GM18861 (cell line): Measurements from ENCODE around the gene WDR46.

Source experiments
- ATAC-seq: cut with Tn5 transposase; IDR thresholded peaks from one replicate; pipeline ENCODE4 v1.9.1; 2021; ENCODE audit not compliant: unreplicated experiment

The WDR46 gene, protein sequence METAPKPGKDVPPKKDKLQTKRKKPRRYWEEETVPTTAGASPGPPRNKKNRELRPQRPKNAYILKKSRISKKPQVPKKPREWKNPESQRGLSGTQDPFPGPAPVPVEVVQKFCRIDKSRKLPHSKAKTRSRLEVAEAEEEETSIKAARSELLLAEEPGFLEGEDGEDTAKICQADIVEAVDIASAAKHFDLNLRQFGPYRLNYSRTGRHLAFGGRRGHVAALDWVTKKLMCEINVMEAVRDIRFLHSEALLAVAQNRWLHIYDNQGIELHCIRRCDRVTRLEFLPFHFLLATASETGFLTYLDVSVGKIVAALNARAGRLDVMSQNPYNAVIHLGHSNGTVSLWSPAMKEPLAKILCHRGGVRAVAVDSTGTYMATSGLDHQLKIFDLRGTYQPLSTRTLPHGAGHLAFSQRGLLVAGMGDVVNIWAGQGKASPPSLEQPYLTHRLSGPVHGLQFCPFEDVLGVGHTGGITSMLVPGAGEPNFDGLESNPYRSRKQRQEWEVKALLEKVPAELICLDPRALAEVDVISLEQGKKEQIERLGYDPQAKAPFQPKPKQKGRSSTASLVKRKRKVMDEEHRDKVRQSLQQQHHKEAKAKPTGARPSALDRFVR

DNA sequence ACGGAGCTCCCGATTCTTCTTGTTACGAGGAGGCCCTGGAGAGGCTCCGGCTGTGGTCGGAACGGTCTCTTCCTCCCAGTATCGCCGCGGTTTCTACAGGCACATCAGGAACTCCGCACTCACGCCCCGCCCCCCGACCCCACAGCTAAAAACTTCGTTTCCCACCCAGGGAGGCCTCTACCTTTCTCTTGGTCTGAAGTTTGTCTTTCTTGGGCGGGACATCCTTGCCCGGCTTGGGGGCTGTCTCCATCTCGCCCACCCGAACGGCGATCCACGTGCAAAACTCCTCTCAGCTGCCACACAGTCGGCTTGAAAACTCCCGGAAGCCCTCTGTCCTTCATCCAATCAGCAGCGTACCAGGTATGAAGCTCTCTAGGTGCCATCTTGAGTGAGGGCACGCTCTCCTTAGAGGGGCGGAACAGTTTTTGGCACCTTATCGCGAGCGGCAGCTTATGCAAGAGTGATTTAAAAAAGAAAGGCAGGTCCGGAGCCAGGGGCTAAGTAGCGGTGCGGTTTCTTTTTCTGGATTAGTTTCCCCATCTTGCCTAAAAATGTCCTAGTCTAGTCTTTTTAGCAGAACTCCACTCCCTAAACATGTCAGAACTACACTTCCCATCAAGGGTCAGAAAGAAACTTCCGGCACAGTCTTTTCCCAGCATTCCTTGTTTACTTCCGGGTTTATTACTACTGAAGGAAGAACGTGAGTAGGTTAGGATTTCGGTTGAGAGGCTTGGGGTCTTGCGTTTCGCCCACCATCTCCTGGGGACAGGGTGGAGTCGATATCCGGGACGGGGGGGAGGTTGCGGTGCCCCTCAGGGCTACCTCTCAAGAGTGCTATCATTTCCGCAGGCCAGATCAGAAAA is at the start of gene WDR46, which contains the start of gene PFDN6:
TSS of gene WDR46 (minus strand) at position 319 of the 863 bp plus-strand sequence. CDS start at position 250, 69 bp downstream.
TSS of gene PFDN6 (plus strand) at position 681 of the 863 bp plus-strand sequence. CDS start 256 bp downstream, outside the sequence.
- peak; percentile 76 for ATAC-seq

DNA sequence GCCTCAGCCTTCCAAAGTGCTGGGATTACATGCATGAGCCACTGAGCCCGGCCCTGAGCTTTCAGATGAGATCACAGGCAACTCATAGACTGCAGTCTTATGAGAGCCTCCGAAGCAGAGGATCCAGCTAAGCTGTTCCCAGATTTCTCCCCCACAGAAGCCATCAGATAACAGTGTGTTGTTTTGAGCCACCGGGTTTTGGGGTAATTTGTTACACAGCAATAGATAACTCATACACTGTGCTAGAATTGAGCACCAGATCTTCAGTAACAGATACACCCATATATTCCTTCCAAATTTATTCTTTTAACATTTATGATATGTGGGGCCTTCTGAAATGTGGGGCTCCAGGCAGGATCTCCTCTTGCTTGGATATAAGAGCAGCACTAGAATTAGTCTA is 47.5 kb upstream of the WDR46 start:
- no peak for ATAC-seq

DNA sequence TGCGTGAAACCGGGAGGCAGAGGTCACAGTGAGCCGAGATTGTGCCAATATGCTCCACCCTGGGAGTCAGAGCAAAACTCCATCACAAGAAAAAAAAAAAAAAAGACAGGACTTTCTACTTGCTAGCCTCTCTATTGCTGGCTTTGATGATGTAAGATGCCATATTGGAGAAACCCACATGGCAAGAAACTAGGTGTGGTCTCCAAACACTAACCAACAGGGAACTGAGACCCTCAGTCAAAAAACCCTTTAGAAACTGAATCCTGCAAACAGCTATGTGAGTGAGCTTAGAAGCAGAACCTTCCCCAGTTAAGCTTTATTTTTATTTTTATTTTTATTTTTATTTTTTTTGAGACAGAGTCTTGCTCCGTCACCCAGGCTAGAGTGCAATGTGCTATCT is 46.9 kb upstream of the WDR46 start:
- no peak for ATAC-seq

DNA sequence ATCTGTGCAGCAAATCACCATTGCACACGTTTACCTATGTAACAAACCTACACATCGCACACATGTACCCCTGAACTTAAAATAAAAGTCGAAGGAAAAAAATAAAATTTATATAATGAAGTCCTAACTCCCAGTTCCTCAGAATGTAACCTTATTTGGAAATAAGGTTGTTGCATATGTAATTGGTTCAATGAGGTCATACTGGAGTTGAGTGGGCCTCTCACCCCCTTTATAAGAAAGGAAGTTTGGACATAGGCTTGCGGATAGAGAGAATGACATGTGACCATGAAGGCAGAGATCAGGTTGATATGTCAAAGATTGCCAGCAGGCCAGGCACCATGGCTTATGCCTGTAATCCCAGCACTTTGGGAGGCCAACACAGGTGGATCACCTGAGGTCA is 44.6 kb upstream of the WDR46 start:
- no peak for ATAC-seq

DNA sequence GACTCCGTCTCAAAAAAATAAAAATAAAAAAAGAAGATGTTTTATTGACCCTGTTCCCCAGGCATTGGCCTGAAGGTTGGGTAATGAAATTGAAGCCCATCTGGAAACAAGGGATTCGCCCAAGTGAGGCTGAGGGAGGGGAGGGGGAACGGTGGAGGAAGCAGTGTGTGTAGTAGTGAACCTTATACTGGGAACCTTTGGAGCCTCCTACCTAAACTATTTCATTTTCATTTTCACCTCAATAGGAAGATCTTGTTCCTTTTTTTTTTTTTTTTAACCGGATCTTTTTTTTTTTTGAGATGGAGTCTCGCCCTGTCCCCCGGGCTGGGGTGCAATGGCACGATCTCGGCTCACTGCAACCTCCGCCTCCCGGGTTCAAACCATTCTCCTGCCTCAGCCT is 41.7 kb upstream of the WDR46 start:
- no peak for ATAC-seq

DNA sequence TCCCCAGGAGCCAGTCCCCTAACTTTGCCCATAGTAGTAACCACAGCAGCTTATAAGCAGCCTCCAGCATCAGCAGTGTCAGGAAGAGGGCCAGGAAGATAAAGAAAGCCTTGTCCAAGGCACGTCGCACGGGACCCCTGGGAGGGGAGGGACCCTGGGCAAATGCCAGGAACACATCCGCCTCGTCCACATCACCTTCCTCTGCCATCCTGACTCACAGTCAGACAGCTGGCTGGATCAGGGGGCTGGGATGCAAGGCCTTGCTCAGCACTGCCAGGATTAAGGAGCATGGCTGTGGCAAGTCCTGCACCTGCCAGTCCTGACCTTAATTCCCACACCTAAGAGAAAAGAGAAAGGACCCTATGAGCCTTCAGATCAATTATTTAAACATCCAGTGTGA is 40.0 kb upstream of the WDR46 start:
- no peak for ATAC-seq

DNA sequence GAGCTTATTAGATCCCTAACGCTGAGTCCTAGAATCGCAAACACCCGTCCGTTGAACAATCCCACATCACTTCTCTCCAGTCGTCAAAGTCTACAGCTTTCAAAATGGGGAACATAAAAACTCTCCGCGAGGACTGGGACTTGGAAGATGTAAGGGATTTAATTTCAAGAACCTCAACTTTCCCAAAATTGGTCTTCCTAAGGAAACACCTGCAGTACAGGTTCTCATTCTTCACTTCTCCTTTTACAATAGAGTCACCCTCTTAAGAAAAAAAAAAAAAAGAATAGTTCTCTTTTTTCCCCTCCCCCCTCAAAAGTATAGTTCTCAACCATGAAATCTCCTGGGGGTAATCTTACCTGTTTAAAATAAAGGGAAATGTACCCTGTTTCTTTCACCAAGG is 35.1 kb upstream of the WDR46 start:
- no peak for ATAC-seq

DNA sequence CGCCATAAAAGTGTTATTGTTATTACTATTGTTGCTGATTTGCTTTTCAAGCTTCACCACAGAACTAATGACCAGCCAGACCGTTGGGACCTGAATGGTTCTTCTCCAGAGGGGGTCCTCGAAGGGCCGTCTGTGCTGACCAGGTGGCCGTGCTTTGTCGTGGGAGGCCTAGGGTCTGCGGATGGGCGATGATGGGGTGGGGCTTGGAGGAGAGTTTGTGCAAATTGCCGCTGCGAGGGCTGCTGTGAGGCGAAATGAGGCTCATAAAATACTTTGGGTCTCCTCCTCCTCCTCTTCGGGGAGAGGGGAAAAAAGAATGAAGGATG is 34.5 kb upstream of the WDR46 start:
- no peak for ATAC-seq

DNA sequence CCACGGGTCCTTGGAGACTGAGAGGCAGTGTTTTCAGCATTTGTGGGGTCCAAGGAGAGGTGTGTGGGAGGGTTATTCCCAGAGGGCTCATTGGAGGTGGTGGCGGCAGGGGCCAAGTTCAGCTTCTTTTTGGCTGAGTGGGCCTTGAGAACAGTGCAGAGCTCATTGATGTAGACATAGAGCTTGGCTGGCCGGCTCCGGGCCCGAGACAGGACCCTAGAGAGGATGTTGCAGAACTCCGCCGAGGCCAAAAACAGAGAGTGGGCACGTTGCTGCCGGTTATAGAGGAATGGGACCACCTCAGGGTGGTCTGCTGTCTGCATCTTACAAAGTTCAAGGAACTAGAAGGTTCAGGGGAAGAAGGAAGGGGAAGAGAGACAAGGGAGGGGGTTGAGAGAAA is 32.2 kb upstream of the WDR46 start:
- ATAC-seq: no peak

DNA sequence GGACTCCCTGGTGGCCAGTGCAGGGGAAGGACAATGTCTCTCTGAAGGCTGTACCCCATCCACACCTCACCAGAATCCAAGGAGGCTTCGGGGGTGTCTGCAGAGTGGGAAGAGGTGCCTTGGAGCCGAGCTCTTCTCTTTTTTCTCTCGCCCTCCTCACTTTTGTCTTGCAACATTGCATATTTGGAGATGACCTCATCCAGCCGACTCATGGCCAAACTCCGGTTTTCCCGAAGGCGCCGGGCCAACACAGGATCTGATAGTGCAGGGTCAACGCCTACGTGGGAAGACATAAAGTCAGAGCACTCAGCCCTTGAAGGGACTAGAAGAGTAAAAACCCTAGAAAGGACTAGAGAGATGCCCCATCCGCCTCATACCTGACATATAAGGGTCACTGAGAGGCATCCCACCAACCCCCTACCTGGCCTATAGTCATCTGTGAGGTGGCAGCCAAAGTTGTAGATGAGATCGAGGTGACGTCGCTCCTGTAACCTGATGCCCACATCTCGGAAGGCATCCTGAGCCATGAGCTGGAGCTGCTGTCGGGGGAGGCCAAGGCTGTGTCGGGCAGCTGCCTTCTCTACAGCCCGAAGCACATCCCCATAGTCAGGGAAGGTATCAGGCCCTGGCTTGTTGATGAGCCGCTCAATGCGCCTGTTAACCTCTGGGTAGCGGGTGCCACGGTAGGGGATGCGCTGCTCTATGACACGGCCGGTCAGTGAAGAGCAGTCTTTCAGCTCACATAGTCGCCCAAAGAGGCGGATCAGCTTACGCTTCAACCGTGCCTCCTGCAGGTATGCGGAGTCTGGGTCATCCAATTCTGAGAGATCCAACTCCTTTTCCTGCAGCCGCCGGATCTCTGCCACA is 31.5 kb upstream of the WDR46 start:
- no peak for ATAC-seq

DNA sequence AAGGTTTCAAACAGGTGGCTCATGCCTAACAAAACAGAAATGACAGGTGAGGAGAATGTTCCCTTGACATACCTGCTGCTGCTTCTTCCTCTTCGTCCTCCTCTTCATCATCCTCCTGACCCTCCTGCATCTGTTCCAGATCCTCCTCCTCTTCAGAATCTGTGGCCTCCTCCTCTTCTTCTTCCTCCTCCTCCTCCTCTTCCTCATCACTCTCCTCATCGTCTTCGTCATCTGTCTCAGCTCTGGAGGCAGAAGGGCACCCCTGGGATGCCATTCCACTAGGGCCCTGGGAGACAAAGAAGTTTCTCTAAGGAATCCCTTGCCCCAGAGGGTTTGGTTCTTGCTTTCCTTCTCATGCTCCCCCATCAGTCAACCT is 30.9 kb upstream of the WDR46 start:
- ATAC-seq: no peak

DNA sequence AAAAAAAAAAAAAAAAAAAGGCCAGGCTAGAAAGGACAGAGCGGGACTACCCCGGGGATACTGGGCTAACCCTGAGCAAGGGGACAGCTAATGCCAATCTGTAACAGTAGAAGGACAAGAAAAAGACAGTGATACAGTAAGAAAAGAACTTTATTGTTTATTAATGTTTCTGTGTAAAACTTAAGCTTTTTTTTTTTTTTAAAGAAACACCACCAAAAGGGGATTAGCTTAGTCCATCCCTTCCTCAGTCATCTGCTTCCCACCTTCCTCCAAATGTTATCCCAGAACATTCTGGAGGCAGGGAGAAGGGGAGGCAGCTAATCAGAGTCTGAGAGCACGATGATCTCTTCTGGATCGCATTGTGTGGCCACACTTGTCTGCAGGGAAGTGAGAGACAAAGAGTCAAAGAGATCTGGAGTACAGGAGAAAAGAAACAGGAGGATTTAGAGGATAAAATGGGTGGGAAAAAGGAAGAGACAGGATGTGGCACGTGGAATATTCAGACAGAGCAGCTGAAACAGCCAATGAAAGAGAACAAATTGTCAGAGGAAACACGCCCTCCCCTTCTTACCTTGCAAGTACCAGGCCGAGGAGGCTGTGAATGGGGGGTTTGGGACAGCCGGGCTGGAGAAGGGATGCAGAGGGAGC is 29.5 kb upstream of the WDR46 start:
- ATAC-seq: no peak

DNA sequence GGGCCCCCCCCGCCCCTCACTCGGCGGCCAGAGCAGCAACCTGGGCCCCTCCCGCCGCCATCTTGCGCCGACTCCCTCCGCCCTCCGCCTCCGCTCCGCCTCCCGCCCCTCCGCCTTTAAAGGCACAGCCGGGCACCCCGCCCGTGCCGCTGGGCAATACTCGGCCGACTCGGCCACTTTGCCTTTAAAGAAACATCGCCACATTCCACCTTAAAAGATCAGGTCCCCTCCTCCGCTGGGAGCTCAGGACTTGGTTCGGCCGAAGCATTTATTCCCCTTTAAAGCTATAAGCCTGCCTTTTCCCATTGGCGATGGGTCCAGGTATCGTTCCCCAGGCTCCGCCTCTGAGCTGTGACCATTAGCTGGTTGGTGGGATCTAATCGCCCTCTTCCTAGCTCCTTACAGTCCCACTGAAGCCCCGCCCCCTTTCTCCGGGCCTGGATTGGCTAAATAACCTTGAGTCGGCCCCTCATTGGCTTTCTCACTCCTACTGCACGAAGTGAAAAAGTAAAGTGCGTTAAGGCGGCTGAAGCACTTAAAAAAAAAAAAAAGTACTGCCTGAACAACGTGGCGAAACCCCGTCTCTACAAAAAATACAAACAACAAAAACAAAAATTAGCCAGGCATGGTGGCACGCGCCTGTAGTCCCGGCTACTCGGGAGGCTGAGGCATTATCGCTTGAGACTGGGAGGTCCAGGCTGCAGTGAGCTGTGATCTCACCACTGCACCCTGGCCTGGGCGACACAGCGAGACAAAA is 28.8 kb upstream of the WDR46 start, which contains the start of gene ZBTB22:
TSS of gene ZBTB22 (minus strand) at position 76 of the 757 bp plus-strand sequence. CDS start 828 bp downstream, outside the sequence.
- ATAC-seq: peak; percentile 37

DNA sequence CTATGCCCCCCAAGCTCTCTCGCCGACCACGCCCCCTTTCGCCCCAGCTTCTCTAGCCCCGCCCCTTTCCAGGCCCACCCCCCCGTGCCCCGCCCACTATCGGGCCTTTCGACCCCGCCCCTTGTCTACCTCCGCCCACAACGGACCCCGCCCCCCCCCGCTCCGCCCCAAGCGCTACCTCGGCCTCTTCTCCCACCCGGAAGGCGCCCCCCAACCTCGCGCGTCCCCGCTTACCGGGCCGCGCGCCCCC is 28.3 kb upstream of the WDR46 start:
- ATAC-seq: no peak

DNA sequence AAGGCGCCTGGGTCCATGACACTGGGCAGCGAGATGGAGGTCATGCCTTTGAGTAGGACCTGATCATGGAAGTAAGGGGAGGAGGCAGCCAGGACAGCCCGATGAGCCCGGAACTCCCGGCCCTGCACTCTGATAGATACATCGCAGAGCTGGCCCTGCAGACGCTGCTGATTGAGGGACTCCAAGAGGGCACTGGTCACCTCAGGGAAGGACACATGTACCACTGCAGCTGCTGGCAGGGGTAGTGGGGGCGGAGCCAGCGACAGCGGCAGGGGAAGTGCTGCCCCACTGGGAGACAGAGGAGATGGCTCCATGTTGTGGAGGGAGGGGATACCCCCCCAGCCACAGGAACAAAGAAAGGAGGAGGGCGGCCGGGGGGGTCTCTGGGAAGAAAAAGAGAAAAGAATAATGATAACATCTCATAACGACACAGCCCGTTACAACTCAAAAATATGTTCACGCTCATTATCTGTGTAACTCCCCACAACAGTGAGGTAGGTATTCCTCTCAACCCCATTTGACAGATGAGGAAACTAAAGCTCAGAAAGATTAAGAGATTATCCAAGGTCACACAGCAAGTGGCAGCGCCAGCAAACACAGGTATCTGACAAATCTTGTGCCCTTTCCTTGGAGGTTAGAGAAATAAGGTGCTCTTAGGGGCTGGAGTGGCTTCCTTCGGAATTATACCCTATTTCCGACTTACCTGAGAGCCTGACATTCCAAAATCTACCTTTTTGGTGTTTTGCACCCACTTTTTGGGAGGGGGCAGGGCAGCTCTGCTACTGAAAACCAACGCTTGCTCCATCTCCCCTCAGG is 27.8 kb upstream of the WDR46 start:
- no peak for ATAC-seq

DNA sequence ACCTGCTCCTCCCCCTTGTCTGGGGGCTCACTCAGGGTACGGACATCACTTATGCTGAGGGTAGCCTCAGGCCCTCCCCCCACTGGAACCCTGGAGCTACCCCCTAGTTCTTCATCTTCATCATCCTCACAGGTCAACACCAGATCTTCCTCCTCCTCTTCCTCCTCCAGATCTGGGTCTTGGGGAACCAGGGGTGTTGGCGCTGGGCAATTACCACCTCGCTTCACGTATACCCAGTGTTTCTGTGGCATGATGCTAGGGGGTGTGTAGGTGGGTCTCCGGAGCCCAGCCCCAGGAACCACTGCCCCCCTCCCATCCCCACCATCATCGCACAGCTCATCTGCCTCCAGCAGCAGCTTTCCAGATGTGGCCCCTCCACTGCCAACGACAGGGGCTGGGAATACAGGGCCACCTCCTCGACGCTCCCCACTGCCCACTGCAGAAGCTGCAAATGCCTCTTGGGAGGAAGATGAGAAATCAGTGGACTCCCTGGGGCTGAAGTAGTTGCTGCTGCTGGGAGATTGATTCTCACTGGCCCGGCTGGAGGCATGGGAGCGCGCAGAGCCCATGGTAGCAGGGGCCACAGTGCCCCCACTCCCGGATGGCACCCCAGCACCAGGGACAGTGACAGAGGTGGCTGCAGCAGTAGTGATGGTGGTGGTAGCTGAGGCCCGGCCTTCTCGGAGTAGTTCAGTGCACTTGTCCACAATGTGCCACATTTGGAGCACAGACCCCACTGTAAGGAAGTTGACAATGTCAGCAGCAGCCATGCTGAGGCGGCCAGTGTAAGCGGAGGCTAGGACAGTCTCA is 27.0 kb upstream of the WDR46 start:
- no peak for ATAC-seq

DNA sequence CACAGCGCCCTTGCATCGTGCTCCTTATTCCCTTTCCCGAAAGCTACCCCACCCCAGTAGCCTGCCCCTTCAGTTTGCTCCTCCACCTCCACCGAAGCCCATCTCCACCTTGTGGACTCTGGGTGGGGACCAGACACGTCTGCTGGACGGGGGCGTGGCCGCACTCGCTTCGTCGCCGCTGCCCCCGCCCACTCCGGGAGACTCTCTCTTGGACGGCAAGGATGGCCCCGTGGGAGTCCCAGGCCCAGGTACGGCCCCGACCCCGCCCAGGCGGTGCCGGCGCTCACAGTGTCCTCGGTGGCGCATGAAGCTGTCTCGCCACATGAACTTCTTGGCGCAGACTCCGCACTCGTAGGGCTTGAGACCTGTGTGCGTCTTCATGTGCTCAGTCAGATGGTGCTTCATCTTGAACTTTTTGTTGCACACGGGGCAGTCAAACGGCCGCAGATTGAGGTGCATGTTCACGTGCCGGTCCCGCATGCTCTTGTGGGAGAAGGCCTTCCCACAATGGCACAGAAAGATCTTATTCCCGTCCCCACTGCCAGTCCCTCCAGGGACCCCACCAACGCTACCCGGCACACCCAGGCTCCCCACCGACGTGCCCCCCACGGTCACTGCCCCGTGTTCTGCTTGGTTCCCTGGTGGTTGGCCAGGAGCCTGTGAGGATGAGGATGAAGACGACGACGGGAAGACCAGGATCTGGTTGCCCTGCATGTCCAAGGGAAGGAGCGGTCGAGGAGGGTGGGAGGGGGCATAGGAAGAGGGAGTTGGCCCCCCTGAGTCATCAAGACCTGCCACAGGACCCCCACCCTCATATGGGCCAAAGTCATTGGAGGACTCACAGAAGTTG is 26.1 kb upstream of the WDR46 start:
- ATAC-seq: no peak
